ENCODE results near the gene LRP8.

Gene LRP8

GRCh38 chr1:53256511-53257453 lies 71.1 kb downstream of the LRP8 start:
- H3K4me3 ChIP-seq (IDR thresholded peaks at IDR 0.05; ENCODE audit: insufficient read depth, low read depth, low read length) = no peak overlapping the region

GRCh38 chr1:53255031-53255430 lies 72.8 kb downstream of the LRP8 start:
- no peaks in the 10 kb centered on the region for H3K27me3 ChIP-seq (ENCODE audit: insufficient read depth, low read depth)
- no peaks in the 10 kb centered on the region for H3K4me1 ChIP-seq (ENCODE audit: low read depth, poor library complexity, severe bottlenecking)
- no peak overlapping the region for H2AFZ ChIP-seq (ENCODE audit: low read depth)
- H3K27ac ChIP-seq = no peak overlapping the region
- no peaks in the 10 kb centered on the region for H3K79me2 ChIP-seq (ENCODE audit: insufficient read depth, low read depth)
- H3K4me3 ChIP-seq (IDR thresholded peaks at IDR 0.05; ENCODE audit: insufficient read depth, low read depth, low read length) = no peak overlapping the region
- no peak overlapping the region for H3K4me2 ChIP-seq
- H3K36me3 ChIP-seq (ENCODE audit: insufficient read depth) = peaks cover 7% of the 10 kb centered on the region; the same call in 1 of the 2 replicates
- no peaks in the 10 kb centered on the region for H4K20me1 ChIP-seq (ENCODE audit: insufficient read depth)
- H3K9ac ChIP-seq = no peak overlapping the region
- TF ChIP-seq CTCF (conservative IDR thresholded peaks at IDR 0.05; ENCODE audit: low read depth, low read length) = peak; percentile 30

More at GRCh38 chr1:53256511-53257453, 71.1 kb downstream of the LRP8 start:
- Histone ChIP-seq H3K36me3 (ENCODE audit: insufficient read depth) (peaks cover 5% of the 10 kb centered on the region; the same call in 1 of the 2 replicates), H3K9ac (no peak overlapping the region), H2AFZ (ENCODE audit: low read depth) (no peak overlapping the region), H3K27me3 (ENCODE audit: insufficient read depth, low read depth) (no peaks in the 10 kb centered on the region), H3K27ac (no peak overlapping the region), H3K4me2 (no peak overlapping the region), H4K20me1 (ENCODE audit: insufficient read depth) (no peaks in the 10 kb centered on the region), H3K79me2 (ENCODE audit: insufficient read depth, low read depth) (no peaks in the 10 kb centered on the region), H3K4me1 (ENCODE audit: low read depth, poor library complexity, severe bottlenecking) (no peaks in the 10 kb centered on the region)
- TF ChIP-seq CTCF (conservative IDR thresholded peaks at IDR 0.05; ENCODE audit: low read depth, low read length) = no peak

- no peak for TF ChIP-seq CTCF (conservative IDR thresholded peaks at IDR 0.05; ENCODE audit: low read depth, low read length)
- H3K27me3 ChIP-seq (ENCODE audit: insufficient read depth, low read depth) = no peaks in the 10 kb centered on the region
- H3K79me2 ChIP-seq (ENCODE audit: insufficient read depth, low read depth) = no peaks in the 10 kb centered on the region
- peaks cover 7% of the 10 kb centered on the region; the same call in 1 of the 2 replicates for H3K36me3 ChIP-seq (ENCODE audit: insufficient read depth)
- H3K27ac ChIP-seq = no peak overlapping the region
- no peak overlapping the region for H2AFZ ChIP-seq (ENCODE audit: low read depth)
- no peaks in the 10 kb centered on the region for H4K20me1 ChIP-seq (ENCODE audit: insufficient read depth)
- H3K4me3 ChIP-seq (IDR thresholded peaks at IDR 0.05; ENCODE audit: insufficient read depth, low read depth, low read length) = no peak overlapping the region
- H3K4me1 ChIP-seq (ENCODE audit: low read depth, poor library complexity, severe bottlenecking) = no peaks in the 10 kb centered on the region
- no peak overlapping the region for H3K9ac ChIP-seq
- H3K4me2 ChIP-seq = no peak overlapping the region
Observed at GRCh38 chr1:53254011-53254640, 73.7 kb downstream of the LRP8 start.

- Histone ChIP-seq H2AFZ (ENCODE audit: low read depth) (no peak overlapping the region), H3K79me2 (ENCODE audit: insufficient read depth, low read depth) (no peaks in the 10 kb centered on the region), H3K27ac (no peak overlapping the region), H3K9ac (no peak overlapping the region), H3K36me3 (ENCODE audit: insufficient read depth) (peaks cover 7% of the 10 kb centered on the region; the same call in 1 of the 2 replicates), H3K4me1 (ENCODE audit: low read depth, poor library complexity, severe bottlenecking) (no peaks in the 10 kb centered on the region), H3K4me3 (IDR thresholded peaks at IDR 0.05; ENCODE audit: insufficient read depth, low read depth, low read length) (no peak overlapping the region), H4K20me1 (ENCODE audit: insufficient read depth) (no peaks in the 10 kb centered on the region), H3K4me2 (no peak overlapping the region), H3K27me3 (ENCODE audit: insufficient read depth, low read depth) (no peaks in the 10 kb centered on the region)
- no peak for TF ChIP-seq CTCF (conservative IDR thresholded peaks at IDR 0.05; ENCODE audit: low read depth, low read length)
Observed at GRCh38 chr1:53250325-53250724, 77.5 kb downstream of the LRP8 start.

Measured in KMS-11 (cell line).